ENCODE measurements around the gene CACNG7. TPM values are rescaled to one million over a fixed set of nuclear protein-coding genes. Genes with fewer than 3 reads are reported as not detected.
A peak's percentile ranks its signal among the peaks of the same experiment; 100 is the strongest.

The CACNG7 gene
- total RNA-seq, 1 experiment from 2014 or later = not detected

DNA sequence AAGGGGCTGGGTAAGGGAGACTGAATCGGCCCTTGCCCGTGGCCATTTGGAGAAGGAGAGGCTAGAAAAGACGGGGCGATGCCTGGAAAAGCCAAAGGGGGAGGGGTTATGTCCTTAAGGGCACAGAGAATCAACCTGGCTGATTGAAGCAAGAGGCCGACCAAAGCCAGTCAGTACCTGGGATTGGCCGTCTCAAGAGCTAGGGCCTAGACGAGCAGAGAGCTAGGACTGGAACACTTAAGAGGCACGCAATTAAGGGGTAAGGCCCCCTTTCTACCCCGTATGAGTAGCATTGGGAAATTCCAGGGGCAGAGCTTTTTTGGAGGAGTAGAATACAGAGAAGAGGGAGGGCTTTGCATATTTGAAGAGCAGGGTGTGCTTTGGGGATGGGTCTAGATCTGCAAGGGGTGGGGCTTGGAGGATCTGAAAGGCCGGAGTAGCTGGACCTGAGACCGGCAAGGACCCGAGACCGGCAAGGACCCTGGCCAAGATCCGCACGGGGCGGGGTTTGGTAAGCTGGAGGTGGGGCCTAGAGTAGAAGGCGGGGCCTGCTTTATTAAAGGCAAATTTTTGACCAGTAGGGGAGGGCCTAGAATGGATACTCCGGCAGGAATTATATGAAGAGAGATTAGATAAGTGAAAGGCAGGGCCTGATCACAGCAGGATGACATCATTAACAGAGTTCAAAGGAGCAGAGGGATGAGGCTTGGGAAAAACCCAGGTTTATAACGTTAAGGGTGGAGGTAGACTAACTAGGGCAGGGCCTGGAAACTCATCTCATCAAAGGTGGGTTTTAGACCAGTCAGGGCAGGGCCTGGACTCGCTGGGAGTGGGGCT, 71.7 kb downstream of the CACNG7 start:
- POLR2A ChIA-PET (ENCODE audit: unreplicated experiment) = interaction anchor here (0.5 to 1.4 kb wide), 11 partner anchors 36 to 1791 kb away, joined by 3 to 68 read pairs (median 5); partner anchors contain the start of genes CNOT3, MYADM and PPP2R1A
- CTCF ChIA-PET = interaction anchor here (0.6 to 1.6 kb wide), 5 partner anchors 36 to 188 kb away, joined by 3 to 26 read pairs (median 7); no protein-coding TSS in a partner anchor

GRCh38 chr19:53981376-53981951, 72.4 kb downstream of the CACNG7 start:
- POLR2A ChIA-PET (ENCODE audit: unreplicated experiment) = interaction anchor here (0.5 to 0.7 kb wide), 3 partner anchors 36 to 1792 kb away, joined by 3 to 68 read pairs (median 5); partner anchors contain the start of gene PPP2R1A
- no TSS peak for BruUV-seq (replicated peaks)
- intact Hi-C loops (cut with micrococcal nuclease) = loop anchor here (1.0 to 2.0 kb wide), 2 partner anchors 43 to 49 kb away; no protein-coding TSS in a partner anchor
- peak overlapping the region; percentile 90 for H3K4me3 ChIP-seq (ENCODE audit: low read length)
- no peaks in the 10 kb centered on the region for H3K36me3 ChIP-seq (ENCODE audit: low read depth, low read length)
- H3K4me2 ChIP-seq (ENCODE audit: low read length) = peak overlapping the region; percentile 100
- H2AFZ ChIP-seq (ENCODE audit: low read length) = peak overlapping the region; percentile 72
- H3K9me2 ChIP-seq (replicated peaks; ENCODE audit: low read length) = no peaks in the 10 kb centered on the region
- no peaks in the 10 kb centered on the region for H3K9me3 ChIP-seq (ENCODE audit: low read length)
- DNase-seq = no peak
- H3K27me3 ChIP-seq (ENCODE audit: low read length) = no peaks in the 10 kb centered on the region
- peaks cover 14% of the 10 kb centered on the region for H3K79me2 ChIP-seq (ENCODE audit: low read length)
- TF ChIP-seq, protein P1, sequence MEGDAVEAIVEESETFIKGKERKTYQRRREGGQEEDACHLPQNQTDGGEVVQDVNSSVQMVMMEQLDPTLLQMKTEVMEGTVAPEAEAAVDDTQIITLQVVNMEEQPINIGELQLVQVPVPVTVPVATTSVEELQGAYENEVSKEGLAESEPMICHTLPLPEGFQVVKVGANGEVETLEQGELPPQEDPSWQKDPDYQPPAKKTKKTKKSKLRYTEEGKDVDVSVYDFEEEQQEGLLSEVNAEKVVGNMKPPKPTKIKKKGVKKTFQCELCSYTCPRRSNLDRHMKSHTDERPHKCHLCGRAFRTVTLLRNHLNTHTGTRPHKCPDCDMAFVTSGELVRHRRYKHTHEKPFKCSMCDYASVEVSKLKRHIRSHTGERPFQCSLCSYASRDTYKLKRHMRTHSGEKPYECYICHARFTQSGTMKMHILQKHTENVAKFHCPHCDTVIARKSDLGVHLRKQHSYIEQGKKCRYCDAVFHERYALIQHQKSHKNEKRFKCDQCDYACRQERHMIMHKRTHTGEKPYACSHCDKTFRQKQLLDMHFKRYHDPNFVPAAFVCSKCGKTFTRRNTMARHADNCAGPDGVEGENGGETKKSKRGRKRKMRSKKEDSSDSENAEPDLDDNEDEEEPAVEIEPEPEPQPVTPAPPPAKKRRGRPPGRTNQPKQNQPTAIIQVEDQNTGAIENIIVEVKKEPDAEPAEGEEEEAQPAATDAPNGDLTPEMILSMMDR (conservative IDR thresholded peaks at IDR 0.05; ENCODE audit: low read depth, low read length) = no peak
- no peak for TF ChIP-seq EZH2 (IDR thresholded peaks at IDR 0.05; ENCODE audit: low read length, unreplicated experiment)
- no peak for TF ChIP-seq EZH2phosphoT487 (IDR thresholded peaks at IDR 0.05; ENCODE audit: borderline replicate concordance, low read length)
- peaks cover 7% of the 10 kb centered on the region for H3F3A ChIP-seq (ENCODE audit: low read length, unreplicated experiment)
- peak overlapping the region; percentile 53; the same call in 1 of the 2 replicates for H3K9ac ChIP-seq (ENCODE audit: low read length)
- no peak for ATAC-seq
- H3K27ac ChIP-seq (ENCODE audit: low read length) = peak overlapping the region; percentile 77
- H4K20me1 ChIP-seq (ENCODE audit: low read length) = no peaks in the 10 kb centered on the region
- peaks cover 27% of the 10 kb centered on the region for H3K4me1 ChIP-seq (ENCODE audit: insufficient read depth, low read length)
- CTCF ChIA-PET = interaction anchor here (0.6 to 1.6 kb wide), 3 partner anchors 10 to 49 kb away, joined by 5 to 26 read pairs (median 7); partner anchors contain the start of gene CACNG6

More for the DNA sequence above, 71.7 kb downstream of the CACNG7 start:
- H3K9ac ChIP-seq (ENCODE audit: low read length) = peak overlapping the region; percentile 53
- no peaks in the 10 kb centered on the region for H3K9me2 ChIP-seq (replicated peaks; ENCODE audit: low read length)
- peak overlapping the region; percentile 77 for H3K27ac ChIP-seq (ENCODE audit: low read length)
- H3K27me3 ChIP-seq (ENCODE audit: low read length) = no peaks in the 10 kb centered on the region
- ATAC-seq (peak; percentile 53), DNase-seq (peak; percentile 94)
- peak overlapping the region; percentile 72 for H2AFZ ChIP-seq (ENCODE audit: low read length)
- no peaks in the 10 kb centered on the region for H4K20me1 ChIP-seq (ENCODE audit: low read length)
- H3F3A ChIP-seq (ENCODE audit: low read length, unreplicated experiment) = peaks cover 7% of the 10 kb centered on the region
- TSS peak; percentile 65 for BruUV-seq (replicated peaks)
- peaks cover 27% of the 10 kb centered on the region for H3K4me1 ChIP-seq (ENCODE audit: insufficient read depth, low read length)
- TF ChIP-seq EZH2 (IDR thresholded peaks at IDR 0.05; ENCODE audit: low read length, unreplicated experiment) (no peak), EZH2phosphoT487 (IDR thresholded peaks at IDR 0.05; ENCODE audit: borderline replicate concordance, low read length) (no peak)
- TF ChIP-seq, protein P1 (conservative IDR thresholded peaks at IDR 0.05; ENCODE audit: low read depth, low read length) = no peak; the same call in 1 of the 2 replicates
- H3K79me2 ChIP-seq (ENCODE audit: low read length) = peaks cover 14% of the 10 kb centered on the region
- peak overlapping the region; percentile 90 for H3K4me3 ChIP-seq (ENCODE audit: low read length)
- H3K4me2 ChIP-seq (ENCODE audit: low read length) = peak overlapping the region; percentile 100
- no peaks in the 10 kb centered on the region for H3K36me3 ChIP-seq (ENCODE audit: low read depth, low read length)
- no peaks in the 10 kb centered on the region for H3K9me3 ChIP-seq (ENCODE audit: low read length)
- intact Hi-C loops (cut with micrococcal nuclease) = loop anchor here (1.0 to 2.0 kb wide), 5 partner anchors 40 to 138 kb away; no protein-coding TSS in a partner anchor

Measured in PC-3 (cell line).